Stimulated activated memory B cell treated with anti-CD40 and anti-IgM and Interleukin-4, amounts not matched to agents 10 μg/mL and 1 μg/mL and 100 μg/mL, for 72 hours (primary cell): ENCODE data around the gene FOXF2.
"Not testable (repeated sequence)": the region's sequence is repeated elsewhere in the genome, so short reads cannot be mapped to it uniquely, and the experiment has no call there.

ENCODE experiments used
- ATAC-seq: fragments of 150-1000 bp; cut with Tn5 transposase; 2 replicates; pipeline ENCODE4 v1.10.0; 2021
- H3K27ac Mint-ChIP-seq: one replicate; pipeline ENCODE4 v1.8.0; 2022; ENCODE audit warnings: mild to moderate bottlenecking, mixed read lengths
- H3K27me3 Mint-ChIP-seq: one replicate; pipeline ENCODE4 v1.8.0; 2022; ENCODE audit warnings: mixed read lengths
- H3K36me3 Mint-ChIP-seq: one replicate; pipeline ENCODE4 v1.8.0; 2022; ENCODE audit warnings: mixed read lengths
- H3K4me1 Mint-ChIP-seq: one replicate; pipeline ENCODE4 v1.8.0; 2022; ENCODE audit warnings: mixed read lengths
- H3K4me3 Mint-ChIP-seq: one replicate; pipeline ENCODE4 v1.8.0; 2022; ENCODE audit warnings: mild to moderate bottlenecking, moderate library complexity, mixed read lengths
- H3K9me3 Mint-ChIP-seq: one replicate; pipeline ENCODE4 v1.8.0; 2022; ENCODE audit warnings: mixed read lengths

The FOXF2 gene

DNA sequence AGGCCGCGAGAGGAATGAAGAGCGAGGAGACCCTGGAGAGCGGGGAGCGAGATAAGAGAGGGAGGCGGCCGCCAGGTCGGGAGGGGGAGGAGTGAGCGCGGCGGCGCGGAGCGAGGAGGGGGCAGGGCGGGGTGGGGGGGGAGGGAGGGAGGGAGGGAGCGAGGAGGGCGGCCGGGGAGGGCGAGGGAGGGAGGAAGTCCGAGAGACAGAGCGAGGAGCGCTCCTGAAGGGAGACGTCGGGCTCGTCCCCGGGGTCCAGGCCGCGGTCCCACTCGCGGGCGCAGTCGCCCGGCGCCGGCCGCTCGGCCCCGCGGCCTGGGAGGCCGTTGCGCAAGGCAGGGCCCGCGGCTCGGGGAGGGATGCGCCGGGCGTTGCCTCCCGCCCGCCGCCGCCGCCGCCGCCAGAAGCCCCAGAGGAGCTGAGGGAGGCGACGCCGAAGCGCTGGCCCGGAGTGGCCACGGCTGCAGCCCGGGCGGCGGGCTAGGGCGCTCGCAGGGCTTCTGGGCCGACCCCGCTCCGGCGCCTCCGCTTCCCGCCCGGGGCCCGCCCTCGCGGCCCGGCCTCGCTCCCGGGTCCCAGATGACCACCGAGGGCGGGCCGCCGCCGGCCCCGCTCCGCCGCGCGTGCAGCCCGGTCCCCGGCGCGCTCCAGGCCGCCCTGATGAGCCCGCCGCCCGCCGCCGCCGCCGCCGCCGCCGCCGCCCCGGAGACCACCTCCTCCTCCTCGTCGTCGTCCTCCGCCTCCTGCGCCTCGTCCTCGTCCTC, at the start of gene FOXF2:
Gene FOXF2, plus strand, starts transcription at position 208 of the 764 bp plus-strand sequence. Its CDS starts 372 bp downstream, at position 580.
- Mint-ChIP-seq H3K4me1 (peaks cover 28% of the 10 kb centered on the region), H3K4me3 (peak within 1 kb of the TSS; percentile 79), H3K27ac (peak within 1 kb of the TSS; percentile 49), H3K9me3 (no peaks in the 10 kb centered on the region), H3K27me3 (peaks cover 93% of the 10 kb centered on the region), H3K36me3 (no peaks in the 10 kb centered on the region)
- ATAC-seq, result no peak

GRCh38 chr6:1346101-1346500, 43.3 kb upstream of the FOXF2 start:
- Mint-ChIP-seq H3K36me3 (no peaks in the 10 kb centered on the region), H3K27me3 (peaks cover 51% of the 10 kb centered on the region), H3K27ac (no peak overlapping the region), H3K9me3 (peaks cover 29% of the 10 kb centered on the region), H3K4me1 (no peaks in the 10 kb centered on the region), H3K4me3 (no peak overlapping the region)
- no peak for ATAC-seq

DNA sequence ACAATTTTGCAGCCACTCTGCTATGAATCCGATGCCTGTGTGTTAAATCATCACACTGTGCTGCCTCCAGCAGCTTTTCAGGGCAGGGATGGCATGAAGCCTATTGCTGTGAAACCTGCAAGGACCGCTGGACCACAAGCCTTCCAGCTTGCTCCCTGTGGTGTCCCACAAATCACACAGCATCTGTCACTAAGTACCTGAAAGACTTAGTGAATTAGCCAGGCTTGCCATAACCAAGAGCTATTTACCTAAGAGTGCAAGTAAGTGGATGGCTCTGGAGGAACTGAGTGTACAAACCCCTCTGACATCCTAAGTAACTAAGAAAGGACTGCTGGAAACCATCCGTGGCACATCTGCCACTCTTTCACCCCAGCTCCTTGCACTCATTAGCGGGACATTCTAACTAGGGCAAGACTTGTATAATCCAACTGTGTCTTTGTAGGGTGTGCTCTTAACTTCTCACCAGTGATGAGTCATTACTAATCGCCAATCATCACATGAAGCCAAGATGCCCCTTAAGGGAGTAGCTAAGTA, 42.8 kb upstream of the FOXF2 start:
- Mint-ChIP-seq H3K27ac (no peak overlapping the region), H3K9me3 (peaks cover 34% of the 10 kb centered on the region), H3K4me1 (no peaks in the 10 kb centered on the region), H3K36me3 (no peaks in the 10 kb centered on the region), H3K4me3 (no peak overlapping the region), H3K27me3 (peaks cover 50% of the 10 kb centered on the region)
- ATAC-seq, result no peak

GRCh38 chr6:1347161-1347560, 42.2 kb upstream of the FOXF2 start:
- H3K4me3 Mint-ChIP-seq, result no peak overlapping the region
- no peak for ATAC-seq
- H3K36me3 Mint-ChIP-seq, result no peaks in the 10 kb centered on the region
- H3K27me3 Mint-ChIP-seq, result peaks cover 50% of the 10 kb centered on the region
- H3K9me3 Mint-ChIP-seq, result peaks cover 34% of the 10 kb centered on the region
- H3K27ac Mint-ChIP-seq, result no peak overlapping the region
- H3K4me1 Mint-ChIP-seq, result no peaks in the 10 kb centered on the region

DNA sequence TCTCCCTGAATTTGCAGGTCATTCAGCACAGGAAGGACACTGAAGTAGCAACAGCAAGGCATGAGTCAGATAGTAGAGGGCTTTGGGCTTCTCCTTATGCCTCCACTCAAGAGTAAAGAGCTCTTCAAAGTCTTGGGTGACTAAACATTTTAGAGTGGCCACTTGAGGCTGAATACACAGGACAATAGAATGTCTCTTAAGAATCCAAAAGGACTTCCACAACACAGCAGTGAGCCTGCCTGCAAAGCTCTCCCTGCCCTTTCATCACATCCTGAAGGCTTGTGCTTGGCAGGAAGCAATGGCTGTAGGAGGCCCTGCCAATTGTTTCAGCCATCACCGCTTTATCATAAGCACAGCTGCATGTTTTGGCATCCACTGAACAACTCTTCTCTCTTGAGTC, 40.7 kb upstream of the FOXF2 start:
- no peak for ATAC-seq
- peaks cover 59% of the 10 kb centered on the region for H3K27me3 Mint-ChIP-seq
- H3K4me1 Mint-ChIP-seq, result no peaks in the 10 kb centered on the region
- H3K9me3 Mint-ChIP-seq, result peaks cover 28% of the 10 kb centered on the region
- no peak overlapping the region for H3K4me3 Mint-ChIP-seq
- no peak overlapping the region for H3K27ac Mint-ChIP-seq
- H3K36me3 Mint-ChIP-seq, result no peaks in the 10 kb centered on the region

DNA sequence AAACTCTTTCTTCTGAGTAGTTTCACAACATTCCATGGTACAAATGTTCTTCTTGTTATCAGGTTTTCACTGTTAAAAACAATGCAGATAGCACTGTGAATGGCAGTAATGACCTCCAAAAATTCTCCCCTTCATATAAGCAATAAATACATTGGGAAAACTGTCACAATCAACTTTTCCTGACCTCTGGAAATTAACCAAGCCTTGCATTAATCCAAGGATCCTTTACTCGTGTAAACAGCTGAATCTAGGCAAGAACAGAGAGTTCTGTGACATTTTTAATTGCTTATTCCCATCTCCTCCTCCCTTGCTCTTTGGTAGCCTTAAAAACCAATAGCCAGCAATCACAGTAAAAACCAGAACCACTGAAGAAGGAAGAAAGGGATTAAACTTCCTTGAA, 39.7 kb upstream of the FOXF2 start:
- Mint-ChIP-seq H3K4me1 (no peaks in the 10 kb centered on the region), H3K36me3 (no peaks in the 10 kb centered on the region), H3K27me3 (peaks cover 57% of the 10 kb centered on the region), H3K9me3 (peaks cover 23% of the 10 kb centered on the region), H3K4me3 (no peak overlapping the region), H3K27ac (no peak overlapping the region)
- ATAC-seq, result no peak

DNA sequence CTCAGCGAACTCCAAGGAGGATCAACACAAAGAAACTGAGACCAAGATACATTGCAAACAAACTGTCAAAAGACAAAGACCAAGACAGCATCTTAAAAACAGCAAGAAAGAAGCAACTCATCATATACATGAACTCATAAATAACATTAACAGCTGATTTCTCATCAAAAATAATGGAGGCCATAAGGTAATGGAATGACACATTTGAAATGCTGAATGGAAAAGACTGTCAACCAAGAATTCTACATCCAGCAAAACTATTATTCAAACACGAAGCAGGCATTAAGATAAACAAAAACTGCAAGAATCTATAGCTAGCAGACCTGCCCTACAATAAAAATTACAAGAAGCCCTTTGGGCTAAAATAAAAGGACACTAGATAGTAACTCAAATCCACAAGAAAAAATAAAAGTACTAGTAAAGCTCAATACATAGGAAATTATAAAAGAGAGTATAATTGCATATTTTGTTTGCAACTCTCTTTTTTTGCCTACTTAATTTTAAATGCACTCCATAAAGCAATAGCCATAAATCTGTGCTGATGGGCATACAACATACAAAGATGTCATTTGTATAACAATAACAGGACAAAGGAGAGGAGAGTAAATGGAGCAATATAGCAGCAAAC, 37.9 kb upstream of the FOXF2 start:
- no peaks in the 10 kb centered on the region for H3K4me1 Mint-ChIP-seq
- no peak for ATAC-seq
- no peak overlapping the region for H3K4me3 Mint-ChIP-seq
- H3K27me3 Mint-ChIP-seq, result peaks cover 55% of the 10 kb centered on the region
- H3K36me3 Mint-ChIP-seq, result no peaks in the 10 kb centered on the region
- no peak overlapping the region for H3K27ac Mint-ChIP-seq
- peaks cover 24% of the 10 kb centered on the region for H3K9me3 Mint-ChIP-seq

- not testable (repeated sequence) for H3K4me1 Mint-ChIP-seq, H3K36me3 Mint-ChIP-seq, H3K27ac Mint-ChIP-seq, ATAC-seq, H3K4me3 Mint-ChIP-seq
- peaks cover 36% of the 10 kb centered on the region for H3K27me3 Mint-ChIP-seq
- H3K9me3 Mint-ChIP-seq, result peaks cover 22% of the 10 kb centered on the region
These were observed 34.3 kb upstream of the FOXF2 start for GRCh38 chr6:1355068-1355467.

DNA sequence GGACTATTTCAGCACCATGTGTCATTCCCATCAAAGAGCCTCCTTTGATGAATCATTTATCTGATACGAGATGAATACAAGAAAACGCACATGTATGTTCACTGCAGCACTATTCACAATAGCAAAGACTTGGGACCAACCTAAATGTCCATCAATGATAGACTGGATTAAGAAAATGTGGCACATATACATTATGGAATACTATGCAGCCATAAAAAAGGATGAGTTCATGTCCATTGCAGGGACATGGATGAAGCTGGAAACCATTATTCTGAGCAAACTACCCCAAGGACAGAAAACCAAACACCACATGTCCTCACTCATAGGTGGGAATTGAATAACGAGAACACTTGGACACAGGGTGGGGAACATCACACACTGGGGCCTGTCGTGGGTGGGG, 27.7 kb upstream of the FOXF2 start:
- not testable (repeated sequence) for H3K4me3 Mint-ChIP-seq, H3K4me1 Mint-ChIP-seq, ATAC-seq, H3K27ac Mint-ChIP-seq, H3K36me3 Mint-ChIP-seq, H3K9me3 Mint-ChIP-seq
- H3K27me3 Mint-ChIP-seq, result peaks cover 33% of the 10 kb centered on the region

- H3K27me3 Mint-ChIP-seq, result peaks cover 37% of the 10 kb centered on the region
- no peak for ATAC-seq
- no peaks in the 10 kb centered on the region for H3K4me1 Mint-ChIP-seq
- no peaks in the 10 kb centered on the region for H3K36me3 Mint-ChIP-seq
- no peak overlapping the region for H3K4me3 Mint-ChIP-seq
- no peak overlapping the region for H3K27ac Mint-ChIP-seq
- H3K9me3 Mint-ChIP-seq, result no peaks in the 10 kb centered on the region
These were observed 26.7 kb upstream of the FOXF2 start for GRCh38 chr6:1362643-1363042.

GRCh38 chr6:1363298-1363697, 26.1 kb upstream of the FOXF2 start:
- peaks cover 44% of the 10 kb centered on the region for H3K27me3 Mint-ChIP-seq
- H3K27ac Mint-ChIP-seq, result no peak overlapping the region
- ATAC-seq, result no peak
- no peak overlapping the region for H3K4me3 Mint-ChIP-seq
- H3K36me3 Mint-ChIP-seq, result no peaks in the 10 kb centered on the region
- H3K9me3 Mint-ChIP-seq, result no peaks in the 10 kb centered on the region
- no peaks in the 10 kb centered on the region for H3K4me1 Mint-ChIP-seq

GRCh38 chr6:1363729-1364572, 25.4 kb upstream of the FOXF2 start:
- Mint-ChIP-seq H3K36me3 (no peaks in the 10 kb centered on the region), H3K27me3 (peaks cover 50% of the 10 kb centered on the region), H3K27ac (no peak overlapping the region)

GRCh38 chr6:1364791-1365190, 24.6 kb upstream of the FOXF2 start:
- Mint-ChIP-seq H3K27me3 (peaks cover 51% of the 10 kb centered on the region), H3K27ac (no peak overlapping the region), H3K9me3 (peaks cover 6% of the 10 kb centered on the region), H3K4me3 (no peak overlapping the region), H3K4me1 (no peaks in the 10 kb centered on the region), H3K36me3 (no peaks in the 10 kb centered on the region)
- ATAC-seq, result no peak

More at GRCh38 chr6:1363729-1364572, 25.4 kb upstream of the FOXF2 start:
- no peak overlapping the region for H3K4me3 Mint-ChIP-seq
- no peaks in the 10 kb centered on the region for H3K9me3 Mint-ChIP-seq
- no peaks in the 10 kb centered on the region for H3K4me1 Mint-ChIP-seq
- no peak for ATAC-seq

DNA sequence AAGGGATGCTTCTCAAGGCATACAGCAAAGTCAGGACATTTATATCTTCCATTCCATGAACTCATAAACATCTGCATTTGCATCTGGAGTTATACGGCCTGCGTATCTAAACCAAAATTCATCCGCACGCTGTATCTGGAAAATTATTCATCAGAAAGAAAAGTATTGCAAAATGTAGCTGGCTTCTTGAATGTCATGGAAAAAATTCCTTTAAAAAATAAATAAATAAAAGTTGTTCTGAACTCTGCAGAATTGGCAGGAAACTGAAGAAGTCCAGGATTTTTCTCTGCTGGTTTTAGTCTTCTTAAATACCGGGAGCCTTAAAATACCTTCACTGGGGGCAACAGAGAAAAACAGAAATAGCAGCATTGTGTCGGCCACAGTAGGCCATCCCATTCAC, 23.7 kb upstream of the FOXF2 start:
- no peak overlapping the region for H3K4me3 Mint-ChIP-seq
- H3K4me1 Mint-ChIP-seq, result no peaks in the 10 kb centered on the region
- no peak overlapping the region for H3K27ac Mint-ChIP-seq
- peaks cover 7% of the 10 kb centered on the region for H3K9me3 Mint-ChIP-seq
- H3K36me3 Mint-ChIP-seq, result no peaks in the 10 kb centered on the region
- H3K27me3 Mint-ChIP-seq, result peaks cover 51% of the 10 kb centered on the region
- ATAC-seq, result no peak

- Mint-ChIP-seq H3K27me3 (peaks cover 59% of the 10 kb centered on the region), H3K9me3 (peaks cover 14% of the 10 kb centered on the region), H3K36me3 (no peaks in the 10 kb centered on the region), H3K27ac (no peak overlapping the region), H3K4me1 (no peaks in the 10 kb centered on the region), H3K4me3 (no peak overlapping the region)
- ATAC-seq, result no peak
These were observed 21.6 kb upstream of the FOXF2 start for GRCh38 chr6:1367771-1368170.
